ENCODE data around the gene C4A.
"Not testable (repeated sequence)": the region's sequence is repeated elsewhere in the genome, so short reads cannot be mapped to it uniquely, and the experiment has no call there.

The C4A gene

GRCh38 chr6:31972709-31973350 is 9.0 kb upstream of the C4A start:
- no peaks in the 10 kb centered on the region for H3K9me3 ChIP-seq (ENCODE audit: control insufficient read depth, low read length)
- H3K4me1 ChIP-seq (ENCODE audit: control insufficient read depth, insufficient read depth, low read length): peaks cover 20% of the 10 kb centered on the region
- peaks cover 3% of the 10 kb centered on the region for H3K36me3 ChIP-seq (ENCODE audit: control insufficient read depth, insufficient read depth, low read length)
- no peaks in the 10 kb centered on the region for H3K27me3 ChIP-seq (ENCODE audit: control insufficient read depth, insufficient read depth, low read length)
- peak overlapping the region; percentile 59 for H3K4me3 ChIP-seq (ENCODE audit: low read length)
- H3K9ac ChIP-seq (ENCODE audit: low read length): peak overlapping the region; percentile 94

- H3K27me3 ChIP-seq (ENCODE audit: control insufficient read depth, insufficient read depth, low read length); H3K9ac ChIP-seq (ENCODE audit: low read length); H3K9me3 ChIP-seq (ENCODE audit: control insufficient read depth, low read length); H3K36me3 ChIP-seq (ENCODE audit: control insufficient read depth, insufficient read depth, low read length); H3K4me3 ChIP-seq (ENCODE audit: low read length): not testable (repeated sequence)
- H3K4me1 ChIP-seq (ENCODE audit: control insufficient read depth, insufficient read depth, low read length): peaks cover 13% of the 10 kb centered on the region
Observed at GRCh38 chr6:31976065-31976464, 5.8 kb upstream of the C4A start.

DNA sequence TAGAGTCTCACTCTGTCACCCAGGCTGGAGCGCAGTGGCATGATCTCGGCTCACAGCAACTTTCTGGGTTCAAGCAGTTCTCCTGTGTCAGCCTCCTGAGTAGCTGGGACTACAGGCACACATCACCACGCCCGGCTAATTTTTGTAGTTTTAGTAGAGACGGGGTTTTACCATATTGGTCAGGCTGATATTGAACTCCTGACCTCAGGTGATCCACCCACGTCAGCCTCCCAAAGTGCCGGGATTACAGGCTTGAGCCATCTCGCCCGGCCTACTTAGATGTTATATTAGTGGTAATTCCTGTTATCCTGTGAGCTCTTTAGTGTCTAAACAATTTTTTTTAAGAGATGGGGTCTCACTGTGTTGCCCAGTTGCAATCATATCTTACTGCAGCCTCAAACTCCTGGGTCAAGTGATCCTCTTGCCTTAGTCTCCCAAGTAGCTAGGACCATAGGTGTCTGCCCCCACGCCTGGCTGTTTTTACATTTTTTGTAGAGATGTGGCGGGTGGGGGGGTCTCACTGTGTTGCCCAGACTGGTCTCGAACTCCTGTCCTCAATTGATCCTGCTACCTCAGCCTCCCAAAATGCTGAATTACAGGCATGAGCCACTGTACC is 3.9 kb upstream of the C4A start:
- Histone ChIP-seq H3K36me3 (ENCODE audit: control insufficient read depth, insufficient read depth, low read length) (no peaks in the 10 kb centered on the region), H3K9ac (ENCODE audit: low read length) (no peak overlapping the region), H3K9me3 (ENCODE audit: control insufficient read depth, low read length) (no peaks in the 10 kb centered on the region), H3K27me3 (ENCODE audit: control insufficient read depth, insufficient read depth, low read length) (no peaks in the 10 kb centered on the region), H3K4me1 (ENCODE audit: control insufficient read depth, insufficient read depth, low read length) (peaks cover 4% of the 10 kb centered on the region), H3K4me3 (ENCODE audit: low read length) (no peak overlapping the region)

DNA sequence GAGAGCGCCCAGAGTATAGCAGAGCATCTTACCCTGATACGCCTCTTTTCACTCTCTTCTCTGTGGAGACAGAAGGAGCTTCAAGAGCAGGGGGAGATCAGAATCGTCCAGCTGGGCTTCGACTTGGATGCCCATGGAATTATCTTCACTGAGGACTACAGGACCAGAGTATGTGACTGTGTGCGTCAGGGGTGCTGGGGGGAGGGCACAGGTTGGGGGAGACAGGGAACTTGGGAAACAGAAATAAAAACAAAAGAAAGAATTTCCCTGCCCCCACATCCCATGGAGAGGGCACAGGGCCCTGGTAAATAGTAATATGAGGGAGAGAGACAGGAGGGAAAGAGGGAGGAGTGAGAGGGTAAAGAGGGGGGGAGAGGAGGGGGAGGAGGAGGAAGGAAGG is 3.0 kb upstream of the C4A start:
- Histone ChIP-seq H3K4me1 (ENCODE audit: control insufficient read depth, insufficient read depth, low read length) (no peaks in the 10 kb centered on the region), H3K4me3 (ENCODE audit: low read length) (no peak overlapping the region), H3K27me3 (ENCODE audit: control insufficient read depth, insufficient read depth, low read length) (no peaks in the 10 kb centered on the region), H3K9ac (ENCODE audit: low read length) (no peak overlapping the region), H3K36me3 (ENCODE audit: control insufficient read depth, insufficient read depth, low read length) (no peaks in the 10 kb centered on the region), H3K9me3 (ENCODE audit: control insufficient read depth, low read length) (no peaks in the 10 kb centered on the region)

- Histone ChIP-seq H3K4me1 (ENCODE audit: control insufficient read depth, insufficient read depth, low read length) (no peaks in the 10 kb centered on the region), H3K9me3 (ENCODE audit: control insufficient read depth, low read length) (no peaks in the 10 kb centered on the region), H3K36me3 (ENCODE audit: control insufficient read depth, insufficient read depth, low read length) (no peaks in the 10 kb centered on the region), H3K27me3 (ENCODE audit: control insufficient read depth, insufficient read depth, low read length) (no peaks in the 10 kb centered on the region), H3K4me3 (ENCODE audit: low read length) (no peak overlapping the region), H3K9ac (ENCODE audit: low read length) (no peak overlapping the region)
Observed at GRCh38 chr6:31979238-31979898, 2.5 kb upstream of the C4A start.

DNA sequence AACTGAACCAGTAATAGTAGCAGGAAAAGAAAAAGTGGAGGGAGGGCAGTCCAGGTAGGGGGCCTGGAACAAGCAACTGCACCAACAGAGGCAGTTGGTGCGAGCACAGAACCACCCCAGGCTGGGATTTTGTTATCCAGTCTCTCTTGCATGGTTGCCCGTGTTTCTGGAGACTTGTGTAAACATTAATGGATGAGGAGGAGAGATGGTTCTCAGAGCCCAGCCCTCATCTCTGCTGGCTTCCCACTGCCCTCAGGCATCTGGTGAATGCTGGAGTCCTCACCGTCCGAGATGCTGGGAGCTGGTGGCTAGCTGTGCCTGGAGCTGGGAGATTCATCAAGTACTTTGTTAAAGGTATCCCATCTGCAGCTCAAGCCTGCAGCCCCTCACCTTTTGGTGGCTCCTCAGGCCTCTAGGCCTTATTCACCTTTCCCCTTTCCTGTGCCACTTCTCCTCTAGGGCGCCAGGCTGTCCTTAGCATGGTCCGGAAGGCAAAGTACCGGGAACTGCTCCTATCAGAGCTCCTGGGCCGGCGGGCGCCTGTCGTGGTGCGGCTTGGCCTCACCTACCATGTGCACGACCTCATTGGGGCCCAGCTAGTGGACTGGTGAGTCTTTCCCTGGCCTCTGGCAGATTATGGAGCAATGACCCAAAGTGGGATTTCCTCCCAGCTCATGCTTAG is 1.5 kb upstream of the C4A start:
- H3K4me3 ChIP-seq (ENCODE audit: low read length); H3K36me3 ChIP-seq (ENCODE audit: control insufficient read depth, insufficient read depth, low read length); H3K4me1 ChIP-seq (ENCODE audit: control insufficient read depth, insufficient read depth, low read length); H3K27me3 ChIP-seq (ENCODE audit: control insufficient read depth, insufficient read depth, low read length); H3K9ac ChIP-seq (ENCODE audit: low read length); H3K9me3 ChIP-seq (ENCODE audit: control insufficient read depth, low read length): not testable (repeated sequence)

- not testable (repeated sequence) for H3K9ac ChIP-seq (ENCODE audit: low read length); H3K9me3 ChIP-seq (ENCODE audit: control insufficient read depth, low read length); H3K36me3 ChIP-seq (ENCODE audit: control insufficient read depth, insufficient read depth, low read length); H3K27me3 ChIP-seq (ENCODE audit: control insufficient read depth, insufficient read depth, low read length); H3K4me1 ChIP-seq (ENCODE audit: control insufficient read depth, insufficient read depth, low read length); H3K4me3 ChIP-seq (ENCODE audit: low read length)
Observed at GRCh38 chr6:31980998-31981397, 859 bp upstream of the C4A start.

DNA sequence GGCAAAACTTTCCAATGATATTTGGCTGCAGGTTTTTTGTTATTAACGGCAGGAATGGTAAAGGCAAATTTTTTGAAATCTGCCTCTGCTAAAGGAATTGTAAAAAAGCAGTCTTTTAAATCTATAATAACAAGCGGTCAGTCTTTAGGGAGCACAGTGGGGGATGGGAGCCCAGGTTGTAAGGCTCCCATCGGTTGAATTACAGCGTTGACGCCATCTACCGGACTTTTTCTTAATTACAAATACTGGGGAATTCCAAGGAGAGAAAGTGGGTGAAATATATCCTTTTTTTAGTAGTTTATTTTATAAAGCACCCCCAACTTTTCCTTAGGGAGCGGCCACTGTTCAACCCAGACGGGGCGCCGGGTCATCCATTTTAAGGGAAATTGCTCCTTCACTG is 7.5 kb downstream of the C4A start:
- H3K4me3 ChIP-seq (ENCODE audit: low read length): not testable (repeated sequence)

DNA sequence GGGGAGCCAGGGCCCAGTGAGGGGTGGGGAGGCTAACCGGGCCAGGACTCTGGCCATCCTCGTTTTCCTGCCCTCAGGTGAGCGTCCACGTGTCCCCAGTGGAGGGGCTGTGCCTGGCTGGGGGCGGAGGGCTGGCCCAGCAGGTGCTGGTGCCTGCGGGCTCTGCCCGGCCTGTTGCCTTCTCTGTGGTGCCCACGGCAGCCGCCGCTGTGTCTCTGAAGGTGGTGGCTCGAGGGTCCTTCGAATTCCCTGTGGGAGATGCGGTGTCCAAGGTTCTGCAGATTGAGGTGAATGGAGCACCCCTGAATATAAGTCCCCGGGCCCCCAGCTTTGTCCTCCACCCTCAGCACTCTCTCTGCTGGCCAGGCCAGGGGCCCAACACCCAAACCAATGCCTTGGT is 12.6 kb downstream of the C4A start:
- not testable (repeated sequence) for H3K27me3 ChIP-seq (ENCODE audit: control insufficient read depth, insufficient read depth, low read length); H3K4me3 ChIP-seq (ENCODE audit: low read length); H3K36me3 ChIP-seq (ENCODE audit: control insufficient read depth, insufficient read depth, low read length); H3K4me1 ChIP-seq (ENCODE audit: control insufficient read depth, insufficient read depth, low read length); H3K9me3 ChIP-seq (ENCODE audit: control insufficient read depth, low read length); H3K9ac ChIP-seq (ENCODE audit: low read length)

More for the DNA sequence above, 7.5 kb downstream of the C4A start:
- not testable (repeated sequence) for H3K27me3 ChIP-seq (ENCODE audit: control insufficient read depth, insufficient read depth, low read length); H3K4me1 ChIP-seq (ENCODE audit: control insufficient read depth, insufficient read depth, low read length); H3K9me3 ChIP-seq (ENCODE audit: control insufficient read depth, low read length); H3K9ac ChIP-seq (ENCODE audit: low read length); H3K36me3 ChIP-seq (ENCODE audit: control insufficient read depth, insufficient read depth, low read length)

- H3K4me1 ChIP-seq (ENCODE audit: control insufficient read depth, insufficient read depth, low read length); H3K9ac ChIP-seq (ENCODE audit: low read length); H3K9me3 ChIP-seq (ENCODE audit: control insufficient read depth, low read length); H3K4me3 ChIP-seq (ENCODE audit: low read length); H3K27me3 ChIP-seq (ENCODE audit: control insufficient read depth, insufficient read depth, low read length); H3K36me3 ChIP-seq (ENCODE audit: control insufficient read depth, insufficient read depth, low read length): not testable (repeated sequence)
Observed at GRCh38 chr6:31996385-31996784, 14.5 kb downstream of the C4A start.

- H3K9me3 ChIP-seq (ENCODE audit: control insufficient read depth, low read length); H3K36me3 ChIP-seq (ENCODE audit: control insufficient read depth, insufficient read depth, low read length); H3K4me1 ChIP-seq (ENCODE audit: control insufficient read depth, insufficient read depth, low read length); H3K27me3 ChIP-seq (ENCODE audit: control insufficient read depth, insufficient read depth, low read length); H3K9ac ChIP-seq (ENCODE audit: low read length); H3K4me3 ChIP-seq (ENCODE audit: low read length): not testable (repeated sequence)
Observed at GRCh38 chr6:32002546-32003268, 20.9 kb downstream of the C4A start.

DNA sequence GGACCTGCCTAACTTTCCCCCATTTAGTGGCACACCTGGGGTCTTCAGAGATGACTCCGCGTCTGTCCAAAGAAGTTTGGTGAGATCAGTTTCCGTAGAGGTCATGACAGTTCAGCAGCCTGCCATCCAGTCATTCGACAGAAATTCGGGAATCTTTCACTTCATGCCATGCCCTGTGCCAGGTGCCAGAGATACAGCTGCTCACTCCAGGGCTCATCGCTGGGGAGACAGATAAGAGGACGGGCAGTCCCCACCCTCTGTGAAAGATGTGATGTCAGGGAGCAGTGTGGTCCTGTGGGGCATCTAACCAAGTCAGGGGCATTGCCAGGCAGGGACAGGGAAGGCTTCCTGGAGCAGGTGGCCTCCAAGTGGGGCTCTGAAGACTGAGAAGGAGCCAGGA is 21.4 kb downstream of the C4A start:
- not testable (repeated sequence) for H3K9ac ChIP-seq (ENCODE audit: low read length); H3K4me3 ChIP-seq (ENCODE audit: low read length); H3K4me1 ChIP-seq (ENCODE audit: control insufficient read depth, insufficient read depth, low read length); H3K27me3 ChIP-seq (ENCODE audit: control insufficient read depth, insufficient read depth, low read length); H3K9me3 ChIP-seq (ENCODE audit: control insufficient read depth, low read length); H3K36me3 ChIP-seq (ENCODE audit: control insufficient read depth, insufficient read depth, low read length)

All from mucosa of stomach (tissue), 1 donor.